NT2/D1 (cell line): Measurements from ENCODE around the gene ATAD3C.

Experiments
- SUZ12 ChIP-seq: IDR thresholded peaks from 2 replicates; pipeline ENCODE4 v1.6.1; 2011; ENCODE audit not compliant: insufficient read length, insufficient read depth; ENCODE audit errors: extremely low read depth
- ZNF274 ChIP-seq: IDR thresholded peaks from 2 replicates; pipeline ENCODE4 v1.6.1; 2011; ENCODE audit warnings: mild to moderate bottlenecking, low read depth, low read length

DNA sequence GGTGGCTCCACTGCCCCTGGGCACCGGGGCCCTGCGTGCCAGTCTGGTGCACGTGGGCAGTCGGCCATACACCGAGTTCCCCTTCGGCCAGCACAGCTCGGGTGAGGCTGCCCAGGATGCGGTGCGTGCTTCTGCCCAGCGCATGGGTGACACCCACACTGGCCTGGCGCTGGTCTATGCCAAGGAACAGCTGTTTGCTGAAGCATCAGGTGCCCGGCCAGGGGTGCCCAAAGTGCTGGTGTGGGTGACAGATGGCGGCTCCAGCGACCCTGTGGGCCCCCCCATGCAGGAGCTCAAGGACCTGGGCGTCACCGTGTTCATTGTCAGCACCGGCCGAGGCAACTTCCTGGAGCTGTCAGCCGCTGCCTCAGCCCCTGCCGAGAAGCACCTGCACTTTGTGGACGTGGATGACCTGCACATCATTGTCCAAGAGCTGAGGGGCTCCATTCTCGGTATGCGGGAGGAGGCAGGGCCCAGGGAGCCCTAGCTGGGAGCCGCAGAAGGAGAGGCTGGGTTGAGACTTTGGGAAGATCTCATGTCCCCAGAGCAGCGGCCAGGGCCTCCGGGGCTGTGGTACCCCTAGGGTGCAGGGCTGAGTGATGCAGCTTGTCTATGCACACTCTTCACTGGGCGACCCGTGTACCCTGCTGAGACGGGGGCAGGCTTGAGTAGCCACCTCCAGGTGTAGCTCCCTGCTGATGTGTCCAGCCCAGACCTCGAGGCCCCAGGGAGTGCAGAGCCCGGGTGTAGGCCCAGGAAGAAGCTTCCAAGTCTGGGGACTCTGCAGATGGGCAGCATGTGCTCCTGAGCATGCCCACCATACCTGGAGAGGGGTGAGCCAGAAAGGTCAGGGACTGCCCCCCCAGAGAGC, 12.2 kb upstream of the ATAD3C start:
- TF ChIP-seq ZNF274 (no peak), SUZ12 (no peak)
